ENCODE measurements around the gene KIF2A. TPM values are rescaled to one million over a fixed set of nuclear protein-coding genes. Genes with fewer than 3 reads are reported as not detected.

KIF2A gene
- total and polyA plus RNA-seq, 9 of the 15 experiments (the other 6 are each of a cell fraction or from before 2014, with no cell fraction given), result 42.6 to 126 (median 77.6) TPM

GRCh38 chr5:62305715-62306322, at the start of gene KIF2A (continued):
- TF ChIP-seq, protein P1, sequence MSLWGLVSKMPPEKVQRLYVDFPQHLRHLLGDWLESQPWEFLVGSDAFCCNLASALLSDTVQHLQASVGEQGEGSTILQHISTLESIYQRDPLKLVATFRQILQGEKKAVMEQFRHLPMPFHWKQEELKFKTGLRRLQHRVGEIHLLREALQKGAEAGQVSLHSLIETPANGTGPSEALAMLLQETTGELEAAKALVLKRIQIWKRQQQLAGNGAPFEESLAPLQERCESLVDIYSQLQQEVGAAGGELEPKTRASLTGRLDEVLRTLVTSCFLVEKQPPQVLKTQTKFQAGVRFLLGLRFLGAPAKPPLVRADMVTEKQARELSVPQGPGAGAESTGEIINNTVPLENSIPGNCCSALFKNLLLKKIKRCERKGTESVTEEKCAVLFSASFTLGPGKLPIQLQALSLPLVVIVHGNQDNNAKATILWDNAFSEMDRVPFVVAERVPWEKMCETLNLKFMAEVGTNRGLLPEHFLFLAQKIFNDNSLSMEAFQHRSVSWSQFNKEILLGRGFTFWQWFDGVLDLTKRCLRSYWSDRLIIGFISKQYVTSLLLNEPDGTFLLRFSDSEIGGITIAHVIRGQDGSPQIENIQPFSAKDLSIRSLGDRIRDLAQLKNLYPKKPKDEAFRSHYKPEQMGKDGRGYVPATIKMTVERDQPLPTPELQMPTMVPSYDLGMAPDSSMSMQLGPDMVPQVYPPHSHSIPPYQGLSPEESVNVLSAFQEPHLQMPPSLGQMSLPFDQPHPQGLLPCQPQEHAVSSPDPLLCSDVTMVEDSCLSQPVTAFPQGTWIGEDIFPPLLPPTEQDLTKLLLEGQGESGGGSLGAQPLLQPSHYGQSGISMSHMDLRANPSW (CRISPR knock-in tag; IDR thresholded peaks at IDR 0.05), result peak; percentile 59; the same call in 1 of the 2 replicates
- TF ChIP-seq POLR2H (tag; IDR thresholded peaks at IDR 0.05; ENCODE audit: low read depth) (peak; percentile 87), FOXA3 (CRISPR knock-in tag; conservative IDR thresholded peaks at IDR 0.05 in 1 of 2, IDR thresholded peaks at IDR 0.05 in 1 of 2) (no peak), ZKSCAN1 (IDR thresholded peaks at IDR 0.05; ENCODE audit: low read depth, low read length) (peak; percentile 23; the same call in 1 of the 2 replicates), NFATC3 (IDR thresholded peaks at IDR 0.05) (no peak), ZNF584 (CRISPR knock-in tag; IDR thresholded peaks at IDR 0.05; ENCODE audit: low read depth) (peak; percentile 89), MCM5 (IDR thresholded peaks at IDR 0.05; ENCODE audit: low read depth) (no peak), CHD2 (IDR thresholded peaks at IDR 0.05; ENCODE audit: low read depth, low read length) (0 out of 2 replicates have a peak, but pooled peaks have one; percentile 52), ZNF79 (CRISPR knock-in tag; IDR thresholded peaks at IDR 0.05; ENCODE audit: low read depth) (no peak), HDAC6 (IDR thresholded peaks at IDR 0.05; ENCODE audit: low read depth, low read length) (no peak), PRDM10 (IDR thresholded peaks at IDR 0.05; ENCODE audit: partially characterized antibody) (peak; percentile 68), EWSR1 (IDR thresholded peaks at IDR 0.05; ENCODE audit: borderline replicate concordance, low read depth, partially characterized antibody) (no peak), HMG20B (CRISPR knock-in tag; IDR thresholded peaks at IDR 0.05) (no peak), CBFA2T2 (conservative IDR thresholded peaks at IDR 0.05) (peak; percentile 39), CXXC5 (CRISPR knock-in tag; IDR thresholded peaks at IDR 0.05) (peak; percentile 98)
- TF ChIP-seq, protein P2, sequence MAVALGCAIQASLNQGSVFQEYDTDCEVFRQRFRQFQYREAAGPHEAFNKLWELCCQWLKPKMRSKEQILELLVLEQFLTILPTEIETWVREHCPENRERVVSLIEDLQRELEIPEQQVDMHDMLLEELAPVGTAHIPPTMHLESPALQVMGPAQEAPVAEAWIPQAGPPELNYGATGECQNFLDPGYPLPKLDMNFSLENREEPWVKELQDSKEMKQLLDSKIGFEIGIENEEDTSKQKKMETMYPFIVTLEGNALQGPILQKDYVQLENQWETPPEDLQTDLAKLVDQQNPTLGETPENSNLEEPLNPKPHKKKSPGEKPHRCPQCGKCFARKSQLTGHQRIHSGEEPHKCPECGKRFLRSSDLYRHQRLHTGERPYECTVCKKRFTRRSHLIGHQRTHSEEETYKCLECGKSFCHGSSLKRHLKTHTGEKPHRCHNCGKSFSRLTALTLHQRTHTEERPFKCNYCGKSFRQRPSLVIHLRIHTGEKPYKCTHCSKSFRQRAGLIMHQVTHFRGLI (CRISPR knock-in tag; IDR thresholded peaks at IDR 0.05), result peak; percentile 70
- TF ChIP-seq, protein P3, sequence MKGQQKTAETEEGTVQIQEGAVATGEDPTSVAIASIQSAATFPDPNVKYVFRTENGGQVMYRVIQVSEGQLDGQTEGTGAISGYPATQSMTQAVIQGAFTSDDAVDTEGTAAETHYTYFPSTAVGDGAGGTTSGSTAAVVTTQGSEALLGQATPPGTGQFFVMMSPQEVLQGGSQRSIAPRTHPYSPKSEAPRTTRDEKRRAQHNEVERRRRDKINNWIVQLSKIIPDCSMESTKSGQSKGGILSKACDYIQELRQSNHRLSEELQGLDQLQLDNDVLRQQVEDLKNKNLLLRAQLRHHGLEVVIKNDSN (CRISPR knock-in tag; IDR thresholded peaks at IDR 0.05), result peak; percentile 89
- TF ChIP-seq, protein P4, sequence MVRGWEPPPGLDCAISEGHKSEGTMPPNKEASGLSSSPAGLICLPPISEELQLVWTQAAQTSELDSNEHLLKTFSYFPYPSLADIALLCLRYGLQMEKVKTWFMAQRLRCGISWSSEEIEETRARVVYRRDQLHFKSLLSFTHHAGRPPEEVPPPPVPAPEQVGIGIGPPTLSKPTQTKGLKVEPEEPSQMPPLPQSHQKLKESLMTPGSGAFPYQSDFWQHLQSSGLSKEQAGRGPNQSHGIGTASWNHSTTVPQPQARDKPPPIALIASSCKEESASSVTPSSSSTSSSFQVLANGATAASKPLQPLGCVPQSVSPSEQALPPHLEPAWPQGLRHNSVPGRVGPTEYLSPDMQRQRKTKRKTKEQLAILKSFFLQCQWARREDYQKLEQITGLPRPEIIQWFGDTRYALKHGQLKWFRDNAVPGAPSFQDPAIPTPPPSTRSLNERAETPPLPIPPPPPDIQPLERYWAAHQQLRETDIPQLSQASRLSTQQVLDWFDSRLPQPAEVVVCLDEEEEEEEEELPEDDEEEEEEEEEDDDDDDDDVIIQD (CRISPR knock-in tag; IDR thresholded peaks at IDR 0.05), result no peak
